GM19035 (cell line): Measurements from ENCODE around the gene BSPRY.
"Not testable (repeated sequence)": the region's sequence is repeated elsewhere in the genome, so short reads cannot be mapped to it uniquely, and the experiment has no call there.

Source experiments
- ATAC-seq: cut with Tn5 transposase; IDR thresholded peaks from one replicate; pipeline ENCODE4 v1.9.1; 2021; ENCODE audit not compliant: unreplicated experiment

The BSPRY gene

GRCh38 chr9:113340011-113340699 is 9.2 kb upstream of the BSPRY start, which contains the start of gene WDR31:
WDR31 (minus strand) TSS chr9:113340275; CDS start chr9:113332022, 8,253 bp downstream.
- peak; percentile 97 for ATAC-seq

- ATAC-seq, result no peak
Observed at GRCh38 chr9:113341712-113342410, 7.5 kb upstream of the BSPRY start.

- ATAC-seq, result no peak
Observed at GRCh38 chr9:113343732-113344231, 5.6 kb upstream of the BSPRY start.

- no peak for ATAC-seq
Observed at GRCh38 chr9:113345190-113345589, 4.2 kb upstream of the BSPRY start.

GRCh38 chr9:113345671-113346070 is 3.7 kb upstream of the BSPRY start:
- no peak for ATAC-seq

- no peak for ATAC-seq
Observed at GRCh38 chr9:113348437-113348836, 904 bp upstream of the BSPRY start.

GRCh38 chr9:113349066-113349444 is 286 bp upstream of the BSPRY start:
- no peak for ATAC-seq

- no peak for ATAC-seq
Observed at GRCh38 chr9:113350107-113350661, 843 bp downstream of the BSPRY start.

GRCh38 chr9:113350937-113351336 is 1.6 kb downstream of the BSPRY start:
- ATAC-seq, result no peak

- no peak for ATAC-seq
Observed at GRCh38 chr9:113352006-113352405, 2.7 kb downstream of the BSPRY start.

- ATAC-seq, result no peak
Observed at GRCh38 chr9:113352411-113352810, 3.1 kb downstream of the BSPRY start.

GRCh38 chr9:113355040-113355596 is 5.8 kb downstream of the BSPRY start:
- no peak for ATAC-seq

GRCh38 chr9:113356686-113357292 is 7.4 kb downstream of the BSPRY start:
- ATAC-seq, result no peak

- ATAC-seq, result no peak
Observed at GRCh38 chr9:113359385-113359784, 10.0 kb downstream of the BSPRY start.

GRCh38 chr9:113360242-113360842 is 11.0 kb downstream of the BSPRY start:
- no peak for ATAC-seq

- no peak for ATAC-seq
Observed at GRCh38 chr9:113361304-113362018, 12.1 kb downstream of the BSPRY start.

- ATAC-seq, result no peak
Observed at GRCh38 chr9:113363336-113363735, 14.0 kb downstream of the BSPRY start.

GRCh38 chr9:113364951-113365350 is 15.6 kb downstream of the BSPRY start:
- ATAC-seq, result no peak

GRCh38 chr9:113365652-113366051 is 16.3 kb downstream of the BSPRY start:
- ATAC-seq, result not testable (repeated sequence)

GRCh38 chr9:113368348-113368981 is 19.1 kb downstream of the BSPRY start:
- ATAC-seq, result no peak
